ENCODE data around the gene PRKCH. TPM values are rescaled to one million over a fixed set of nuclear protein-coding genes. Genes with fewer than 3 reads are reported as not detected.

PRKCH gene
- total and polyA plus RNA-seq, 2 of the 13 experiments (the other 11 are each of a cell fraction or from before 2014, with no cell fraction given), result 0.48 to 1.3 TPM

DNA sequence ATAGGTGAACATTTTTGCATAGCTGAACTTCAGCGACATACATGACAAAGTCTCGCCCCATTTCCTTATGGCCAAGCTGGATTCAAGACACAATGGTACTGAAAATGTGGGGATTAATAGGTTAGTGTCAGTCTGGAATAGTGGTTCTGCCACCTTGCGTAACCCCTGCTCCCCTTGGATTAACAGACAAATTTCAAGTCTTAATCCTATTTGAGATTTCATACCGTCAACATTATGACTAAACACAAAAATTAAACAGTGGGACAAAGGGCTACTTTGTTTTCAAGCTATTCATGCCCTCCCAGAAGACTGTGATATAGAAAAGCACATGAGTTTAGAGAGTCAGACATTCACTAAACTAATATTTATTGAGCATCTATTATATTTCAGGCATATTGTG, 235.1 kb downstream of the PRKCH start (continued):
- TF ChIP-seq, protein P1, sequence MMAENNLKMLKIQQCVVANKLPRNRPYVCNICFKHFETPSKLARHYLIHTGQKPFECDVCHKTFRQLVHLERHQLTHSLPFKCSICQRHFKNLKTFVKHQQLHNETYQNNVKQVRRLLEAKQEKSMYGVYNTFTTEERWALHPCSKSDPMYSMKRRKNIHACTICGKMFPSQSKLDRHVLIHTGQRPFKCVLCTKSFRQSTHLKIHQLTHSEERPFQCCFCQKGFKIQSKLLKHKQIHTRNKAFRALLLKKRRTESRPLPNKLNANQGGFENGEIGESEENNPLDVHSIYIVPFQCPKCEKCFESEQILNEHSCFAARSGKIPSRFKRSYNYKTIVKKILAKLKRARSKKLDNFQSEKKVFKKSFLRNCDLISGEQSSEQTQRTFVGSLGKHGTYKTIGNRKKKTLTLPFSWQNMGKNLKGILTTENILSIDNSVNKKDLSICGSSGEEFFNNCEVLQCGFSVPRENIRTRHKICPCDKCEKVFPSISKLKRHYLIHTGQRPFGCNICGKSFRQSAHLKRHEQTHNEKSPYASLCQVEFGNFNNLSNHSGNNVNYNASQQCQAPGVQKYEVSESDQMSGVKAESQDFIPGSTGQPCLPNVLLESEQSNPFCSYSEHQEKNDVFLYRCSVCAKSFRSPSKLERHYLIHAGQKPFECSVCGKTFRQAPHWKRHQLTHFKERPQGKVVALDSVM (CRISPR knock-in tag; IDR thresholded peaks at IDR 0.05), result no peak
- no peak for TF ChIP-seq ZNF124 (CRISPR knock-in tag; IDR thresholded peaks at IDR 0.05)
- TF ChIP-seq, protein P2, sequence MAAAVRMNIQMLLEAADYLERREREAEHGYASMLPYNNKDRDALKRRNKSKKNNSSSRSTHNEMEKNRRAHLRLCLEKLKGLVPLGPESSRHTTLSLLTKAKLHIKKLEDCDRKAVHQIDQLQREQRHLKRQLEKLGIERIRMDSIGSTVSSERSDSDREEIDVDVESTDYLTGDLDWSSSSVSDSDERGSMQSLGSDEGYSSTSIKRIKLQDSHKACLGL (CRISPR knock-in tag; IDR thresholded peaks at IDR 0.05), result no peak
- TF ChIP-seq FOXP1 (IDR thresholded peaks at IDR 0.05), result no peak
- TF ChIP-seq FOXP1 (CRISPR knock-in tag; IDR thresholded peaks at IDR 0.05), result no peak
- TF ChIP-seq KDM5B (CRISPR knock-in tag; IDR thresholded peaks at IDR 0.05; ENCODE audit: borderline replicate concordance), result no peak
- TF ChIP-seq, protein P3, sequence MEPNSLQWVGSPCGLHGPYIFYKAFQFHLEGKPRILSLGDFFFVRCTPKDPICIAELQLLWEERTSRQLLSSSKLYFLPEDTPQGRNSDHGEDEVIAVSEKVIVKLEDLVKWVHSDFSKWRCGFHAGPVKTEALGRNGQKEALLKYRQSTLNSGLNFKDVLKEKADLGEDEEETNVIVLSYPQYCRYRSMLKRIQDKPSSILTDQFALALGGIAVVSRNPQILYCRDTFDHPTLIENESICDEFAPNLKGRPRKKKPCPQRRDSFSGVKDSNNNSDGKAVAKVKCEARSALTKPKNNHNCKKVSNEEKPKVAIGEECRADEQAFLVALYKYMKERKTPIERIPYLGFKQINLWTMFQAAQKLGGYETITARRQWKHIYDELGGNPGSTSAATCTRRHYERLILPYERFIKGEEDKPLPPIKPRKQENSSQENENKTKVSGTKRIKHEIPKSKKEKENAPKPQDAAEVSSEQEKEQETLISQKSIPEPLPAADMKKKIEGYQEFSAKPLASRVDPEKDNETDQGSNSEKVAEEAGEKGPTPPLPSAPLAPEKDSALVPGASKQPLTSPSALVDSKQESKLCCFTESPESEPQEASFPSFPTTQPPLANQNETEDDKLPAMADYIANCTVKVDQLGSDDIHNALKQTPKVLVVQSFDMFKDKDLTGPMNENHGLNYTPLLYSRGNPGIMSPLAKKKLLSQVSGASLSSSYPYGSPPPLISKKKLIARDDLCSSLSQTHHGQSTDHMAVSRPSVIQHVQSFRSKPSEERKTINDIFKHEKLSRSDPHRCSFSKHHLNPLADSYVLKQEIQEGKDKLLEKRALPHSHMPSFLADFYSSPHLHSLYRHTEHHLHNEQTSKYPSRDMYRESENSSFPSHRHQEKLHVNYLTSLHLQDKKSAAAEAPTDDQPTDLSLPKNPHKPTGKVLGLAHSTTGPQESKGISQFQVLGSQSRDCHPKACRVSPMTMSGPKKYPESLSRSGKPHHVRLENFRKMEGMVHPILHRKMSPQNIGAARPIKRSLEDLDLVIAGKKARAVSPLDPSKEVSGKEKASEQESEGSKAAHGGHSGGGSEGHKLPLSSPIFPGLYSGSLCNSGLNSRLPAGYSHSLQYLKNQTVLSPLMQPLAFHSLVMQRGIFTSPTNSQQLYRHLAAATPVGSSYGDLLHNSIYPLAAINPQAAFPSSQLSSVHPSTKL (CRISPR knock-in tag; IDR thresholded peaks at IDR 0.05), result 0 out of 2 replicates have a peak, but pooled peaks have one; percentile 21
- peak; percentile 20; the same call in 1 of the 2 replicates for TF ChIP-seq SOX5 (CRISPR knock-in tag; IDR thresholded peaks at IDR 0.05; ENCODE audit: borderline replicate concordance)
- TF ChIP-seq, protein P4, sequence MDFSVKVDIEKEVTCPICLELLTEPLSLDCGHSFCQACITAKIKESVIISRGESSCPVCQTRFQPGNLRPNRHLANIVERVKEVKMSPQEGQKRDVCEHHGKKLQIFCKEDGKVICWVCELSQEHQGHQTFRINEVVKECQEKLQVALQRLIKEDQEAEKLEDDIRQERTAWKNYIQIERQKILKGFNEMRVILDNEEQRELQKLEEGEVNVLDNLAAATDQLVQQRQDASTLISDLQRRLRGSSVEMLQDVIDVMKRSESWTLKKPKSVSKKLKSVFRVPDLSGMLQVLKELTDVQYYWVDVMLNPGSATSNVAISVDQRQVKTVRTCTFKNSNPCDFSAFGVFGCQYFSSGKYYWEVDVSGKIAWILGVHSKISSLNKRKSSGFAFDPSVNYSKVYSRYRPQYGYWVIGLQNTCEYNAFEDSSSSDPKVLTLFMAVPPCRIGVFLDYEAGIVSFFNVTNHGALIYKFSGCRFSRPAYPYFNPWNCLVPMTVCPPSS (IDR thresholded peaks at IDR 0.05), result no peak
- TF ChIP-seq ZNF652 (CRISPR knock-in tag; IDR thresholded peaks at IDR 0.05; ENCODE audit: borderline replicate concordance, low read depth), result no peak
- TF ChIP-seq SOX6 (IDR thresholded peaks at IDR 0.05), result no peak
- 0 out of 2 replicates have a peak, but pooled peaks have one; percentile 17 for TF ChIP-seq SOX6 (CRISPR knock-in tag; IDR thresholded peaks at IDR 0.05)
- TF ChIP-seq ZNF547 (CRISPR knock-in tag; IDR thresholded peaks at IDR 0.05), result no peak
- no peak for TF ChIP-seq SOX13 (IDR thresholded peaks at IDR 0.05)
- peak in 1 of 2 experiments; percentile 55; a peak in 2 of 4 replicates for TF ChIP-seq SOX13 (CRISPR knock-in tag; conservative IDR thresholded peaks at IDR 0.05 in 1 of 2, IDR thresholded peaks at IDR 0.05 in 1 of 2)
- no peak for TF ChIP-seq KLF9 (CRISPR knock-in tag; IDR thresholded peaks at IDR 0.05; ENCODE audit: low read depth)
- TF ChIP-seq RXRB (CRISPR knock-in tag; IDR thresholded peaks at IDR 0.05; ENCODE audit: borderline replicate concordance), result 0 out of 2 replicates have a peak, but pooled peaks have one; percentile 9
- no peak for TF ChIP-seq ELF4 (CRISPR knock-in tag; IDR thresholded peaks at IDR 0.05; ENCODE audit: borderline replicate concordance)
- no peak for TF ChIP-seq NCOA1 (CRISPR knock-in tag; IDR thresholded peaks at IDR 0.05)
- TF ChIP-seq, protein P5, sequence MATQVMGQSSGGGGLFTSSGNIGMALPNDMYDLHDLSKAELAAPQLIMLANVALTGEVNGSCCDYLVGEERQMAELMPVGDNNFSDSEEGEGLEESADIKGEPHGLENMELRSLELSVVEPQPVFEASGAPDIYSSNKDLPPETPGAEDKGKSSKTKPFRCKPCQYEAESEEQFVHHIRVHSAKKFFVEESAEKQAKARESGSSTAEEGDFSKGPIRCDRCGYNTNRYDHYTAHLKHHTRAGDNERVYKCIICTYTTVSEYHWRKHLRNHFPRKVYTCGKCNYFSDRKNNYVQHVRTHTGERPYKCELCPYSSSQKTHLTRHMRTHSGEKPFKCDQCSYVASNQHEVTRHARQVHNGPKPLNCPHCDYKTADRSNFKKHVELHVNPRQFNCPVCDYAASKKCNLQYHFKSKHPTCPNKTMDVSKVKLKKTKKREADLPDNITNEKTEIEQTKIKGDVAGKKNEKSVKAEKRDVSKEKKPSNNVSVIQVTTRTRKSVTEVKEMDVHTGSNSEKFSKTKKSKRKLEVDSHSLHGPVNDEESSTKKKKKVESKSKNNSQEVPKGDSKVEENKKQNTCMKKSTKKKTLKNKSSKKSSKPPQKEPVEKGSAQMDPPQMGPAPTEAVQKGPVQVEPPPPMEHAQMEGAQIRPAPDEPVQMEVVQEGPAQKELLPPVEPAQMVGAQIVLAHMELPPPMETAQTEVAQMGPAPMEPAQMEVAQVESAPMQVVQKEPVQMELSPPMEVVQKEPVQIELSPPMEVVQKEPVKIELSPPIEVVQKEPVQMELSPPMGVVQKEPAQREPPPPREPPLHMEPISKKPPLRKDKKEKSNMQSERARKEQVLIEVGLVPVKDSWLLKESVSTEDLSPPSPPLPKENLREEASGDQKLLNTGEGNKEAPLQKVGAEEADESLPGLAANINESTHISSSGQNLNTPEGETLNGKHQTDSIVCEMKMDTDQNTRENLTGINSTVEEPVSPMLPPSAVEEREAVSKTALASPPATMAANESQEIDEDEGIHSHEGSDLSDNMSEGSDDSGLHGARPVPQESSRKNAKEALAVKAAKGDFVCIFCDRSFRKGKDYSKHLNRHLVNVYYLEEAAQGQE (IDR thresholded peaks at IDR 0.05; ENCODE audit: borderline replicate concordance in 1 of 2, low read depth in 1 of 2, low read length in 2 of 2), result no peak
- no peak for TF ChIP-seq ADNP (CRISPR knock-in tag; IDR thresholded peaks at IDR 0.05)
